Stimulated activated CD8-positive, alpha-beta memory T cell treated with anti-CD3 and anti-CD28 coated beads, Interleukin-12 subunit alpha, Interleukin-12 subunit beta, amount 100 ng/mL, for 1 hour (primary cell): ENCODE data around the gene RFX3.

Experiments used
- DNase-seq: peaks from one replicate; pipeline ENCODE4 v3.0.0-alpha.2; 2020; ENCODE audit warnings: low read depth

RFX3 gene

GRCh38 chr9:3205421-3206095, 320.2 kb downstream of the RFX3 start:
- DNase-seq: no peak

GRCh38 chr9:3200331-3200774, 325.4 kb downstream of the RFX3 start:
- DNase-seq: no peak

GRCh38 chr9:3193791-3194190, 332.0 kb downstream of the RFX3 start:
- no peak for DNase-seq

- no peak for DNase-seq
Measured at GRCh38 chr9:3191715-3192114, 334.1 kb downstream of the RFX3 start.

- no peak for DNase-seq
Measured at GRCh38 chr9:3189113-3189861, 336.5 kb downstream of the RFX3 start.

GRCh38 chr9:3186751-3187150, 339.1 kb downstream of the RFX3 start:
- DNase-seq: no peak

GRCh38 chr9:3181049-3181953, 344.5 kb downstream of the RFX3 start:
- no peak for DNase-seq

GRCh38 chr9:3180696-3181048, 345.1 kb downstream of the RFX3 start:
- no peak for DNase-seq

- DNase-seq: no peak
Measured at GRCh38 chr9:3179711-3180110, 346.1 kb downstream of the RFX3 start.

GRCh38 chr9:3177936-3178335, 347.9 kb downstream of the RFX3 start:
- DNase-seq: no peak

GRCh38 chr9:3177146-3177761, 348.5 kb downstream of the RFX3 start:
- DNase-seq: no peak

GRCh38 chr9:3173374-3173773, 352.4 kb downstream of the RFX3 start:
- no peak for DNase-seq

- no peak for DNase-seq
Measured at GRCh38 chr9:3170819-3171218, 355.0 kb downstream of the RFX3 start.
